GM12878 (cell line): ENCODE data around the gene MPPED1. TPM values are rescaled to one million over a fixed set of nuclear protein-coding genes. Genes with fewer than 3 reads are reported as not detected.

Source experiments
- ATAC-seq: fragments of 200-7000 bp; cut with Tn5 transposase; 3 replicates; pipeline ENCODE4 v1.9.1; 2020; ENCODE audit warnings: mild to moderate bottlenecking, moderate library complexity
- BruUV-seq: library from RNA; stranded (reverse); fragments of 400-500 nt; replicated peaks from 2 replicates; lab custom pipeline; 2021; lab: Mats Ljungman, UMichigan
- CTCF ChIA-PET: fragments of 300-600 bp; sonication (Branson Sonifier 250); formaldehyde crosslinking; extraction: SDS; loops from one replicate; lab custom pipeline; 2021; ENCODE audit warnings: inconsistent platforms; lab: Yijun Ruan, JAX
- POLR2A ChIA-PET: fragments of 350-600 bp; formaldehyde crosslinking; extraction: SDS; loops from one replicate; lab custom pipeline; 2021; ENCODE audit warnings: inconsistent platforms; lab: Charles Lee
- RAD21 ChIA-PET: fragments of 300-600 bp; sonication (Branson Sonifier 250); formaldehyde crosslinking; loops from one replicate; lab custom pipeline; 2023; ENCODE audit warnings: antibody characterized with exemption; ENCODE audit not compliant: unreplicated experiment; lab: Charles Lee
- SMC1A ChIA-PET: fragments of 300-600 bp; sonication (Branson Sonifier 250); formaldehyde crosslinking; loops from one replicate; lab custom pipeline; 2023; ENCODE audit not compliant: unreplicated experiment, uncharacterized antibody; lab: Charles Lee
- DNase-seq: peaks from one replicate; pipeline ENCODE4 v3.0.0-alpha.2; 2011; ENCODE audit warnings: low read depth, low spot score
- FAIRE-seq: peaks from 3 replicates; lab custom pipeline; 2011; peaks lifted over from hg19 to GRCh38; lab: Jason Lieb, UNC
- H2AFZ ChIP-seq: 2 replicates; pipeline ENCODE4 v1.6.0; 2011; ENCODE audit warnings: low read depth, low read length, control low read depth; ENCODE audit not compliant: control insufficient read depth
- H3K27ac ChIP-seq: 2 replicates; pipeline ENCODE4 v1.5.1; 2011; ENCODE audit warnings: control low read depth; ENCODE audit not compliant: control insufficient read depth, insufficient read depth
- H3K27me3 ChIP-seq, 2 experiments: replicated peaks in 1 of 2; 2 replicates each; pipeline versions ENCODE4 v1.6.0 to v1.6.1; 2011; ENCODE audit warnings: low read length in 1 of 2; ENCODE audit not compliant: control insufficient read depth in 2 of 2, insufficient read depth in 2 of 2
- H3K36me3 ChIP-seq, 2 experiments: 2 replicates each; pipeline ENCODE4 v1.5.1; 2011; ENCODE audit warnings: low read length in 1 of 2; ENCODE audit not compliant: control insufficient read depth in 2 of 2, insufficient read depth in 2 of 2
- H3K4me1 ChIP-seq: 2 replicates; pipeline ENCODE4 v1.6.1; 2011; ENCODE audit warnings: mild to moderate bottlenecking, low read length, moderate library complexity, mixed read lengths; ENCODE audit not compliant: control insufficient read depth, insufficient read depth
- H3K4me2 ChIP-seq: 2 replicates; pipeline ENCODE4 v1.6.0; 2011; ENCODE audit warnings: control low read depth; ENCODE audit not compliant: control insufficient read depth, insufficient read depth
- H3K4me3 ChIP-seq: fragments of 200-600 bp; sonication (generic); 2 replicates; pipeline ENCODE4 v1.5.1; 2016
- H3K79me2 ChIP-seq: 2 replicates; pipeline ENCODE4 v1.6.0; 2011; ENCODE audit warnings: low read length; ENCODE audit not compliant: control insufficient read depth, insufficient read depth
- H3K9ac ChIP-seq: 2 replicates; pipeline ENCODE4 v1.8.0; 2011; ENCODE audit warnings: low read length, control low read depth, mixed read lengths; ENCODE audit not compliant: control insufficient read depth, insufficient read depth
- H3K9me3 ChIP-seq: replicated peaks from 3 replicates; pipeline ENCODE4 v1.5.1; 2011; ENCODE audit warnings: mild to moderate bottlenecking, low read length; ENCODE audit not compliant: control insufficient read depth, insufficient read depth
- H4K20me1 ChIP-seq: 2 replicates; pipeline ENCODE4 v1.6.0; 2011; ENCODE audit not compliant: control insufficient read depth, insufficient read depth
- CBX5 ChIP-seq: sonication (generic); IDR thresholded peaks from 2 replicates; pipeline ENCODE4 v1.6.1; 2016; ENCODE audit warnings: low read depth, moderate library complexity, mild to moderate bottlenecking, inconsistent platforms
- EED ChIP-seq: sonication (generic); IDR thresholded peaks from 2 replicates; pipeline ENCODE4 v1.6.1; 2016; ENCODE audit warnings: antibody characterized with exemption, low read depth
- HCFC1 ChIP-seq: fragments of 150-350 bp; IDR thresholded peaks from 2 replicates; pipeline ENCODE4 v1.6.1; 2014; ENCODE audit warnings: low read length
- JUNB ChIP-seq: IDR thresholded peaks from 2 replicates; pipeline ENCODE4 v1.6.1; 2016; ENCODE audit warnings: antibody characterized with exemption, mild to moderate bottlenecking
- MEF2A ChIP-seq: IDR thresholded peaks from 2 replicates; pipeline ENCODE4 v1.6.1; 2011; ENCODE audit warnings: low read depth, mild to moderate bottlenecking, low read length, moderate library complexity; ENCODE audit not compliant: insufficient read depth
- NBN ChIP-seq: fragments of 450-650 bp; IDR thresholded peaks from 2 replicates; pipeline ENCODE4 v1.6.1; 2016
- PKNOX1 ChIP-seq: fragments of 450-650 bp; IDR thresholded peaks from 2 replicates; pipeline ENCODE4 v1.6.1; 2016; ENCODE audit warnings: mild to moderate bottlenecking
- SRF ChIP-seq, 2 experiments: IDR thresholded peaks; 2 replicates each; pipeline ENCODE4 v1.6.1; 2011; ENCODE audit warnings: low read depth in 2 of 2, low read length in 2 of 2, mild to moderate bottlenecking in 1 of 2, moderate library complexity in 1 of 2
- TBL1XR1 ChIP-seq: IDR thresholded peaks from 2 replicates; pipeline ENCODE4 v1.6.1; 2012; ENCODE audit warnings: low read depth, low read length, improper control_type of control experiment
- TCF12 ChIP-seq: IDR thresholded peaks from 2 replicates; pipeline ENCODE4 v1.6.1; 2011; ENCODE audit warnings: low read depth, mild to moderate bottlenecking, low read length
- TCF7 ChIP-seq: IDR thresholded peaks from 2 replicates; pipeline ENCODE4 v1.6.1; 2014; ENCODE audit warnings: antibody characterized with exemption, borderline replicate concordance
- USF1 ChIP-seq: IDR thresholded peaks from 2 replicates; pipeline ENCODE4 v1.6.1; 2011; ENCODE audit warnings: borderline replicate concordance, low read depth, mild to moderate bottlenecking, moderate library complexity, mixed read lengths, low read length; ENCODE audit not compliant: insufficient read depth; ENCODE audit errors: extremely low read length
- ZNF274 ChIP-seq: IDR thresholded peaks from one replicate; pipeline ENCODE4 v1.8.0; 2011; ENCODE audit not compliant: insufficient read length, insufficient read depth
- ZSCAN29 ChIP-seq: fragments of 450-650 bp; IDR thresholded peaks from 2 replicates; pipeline ENCODE4 v1.6.1; 2017; ENCODE audit warnings: mild to moderate bottlenecking, moderate library complexity
- ZZZ3 ChIP-seq: IDR thresholded peaks from 2 replicates; pipeline ENCODE4 v1.6.1; 2011; ENCODE audit warnings: low read depth; ENCODE audit not compliant: control insufficient read depth, insufficient read length
- WGBS: methylation state at CpG from one replicate; pipeline ENCODE4 v1.1.6; 2016; ENCODE audit warnings: low lambda C conversion rate; ENCODE audit not compliant: insufficient replicate concordance, insufficient coverage; ENCODE audit errors: missing lambda C conversion rate; 5-methylcytosine and 5-hydroxymethylcytosine counted together
- in situ Hi-C: fragments of 300-500 bp; cut with MboI; formaldehyde crosslinking; loops from 9 replicates; pipeline ENCODE4 v1.14.3; 2018; ENCODE audit warnings: mixed read lengths
- intact Hi-C: fragments of 100-400 bp; cut with micrococcal nuclease; formaldehyde crosslinking; loops from one replicate; pipeline ENCODE4 v1.14.2; 2022; ENCODE audit not compliant: unreplicated experiment
- polyA plus RNA-seq, 11 experiments: library from polyadenylated mRNA; depleted of rRNA in 4 of 11; unstranded in 6 of 11; stranded (reverse) in 5 of 11; fragments of >200 nt; fragmentation: Nextera tagmentation in 4 of 11; fragmentation: Illumina TruSeq in 1 of 11; extraction: Ambion mirVana in 4 of 11; extraction: Trizol in 1 of 11; gene quantifications; 1 replicate in 1 of 11; 2 replicates in 10 of 11; pipeline versions ENCODE4 v1.2.1 to v1.2.3, GENCODE V29; 2011 to 2016; ENCODE audit warnings: inconsistent platforms in 2 of 11, missing spikeins in 2 of 11, low read depth in 1 of 11
- total RNA-seq, 4 experiments: library from RNA; depleted of rRNA in 3 of 4; stranded (reverse); fragments of >200 nt in 3 of 4; fragmentation: Illumina TruSeq in 1 of 4; extraction: Trizol in 1 of 4; gene quantifications; 2 replicates each; pipeline versions ENCODE4 v1.2.1 to v1.2.3, GENCODE V29; 2013 to 2021

The MPPED1 gene
- total and polyA plus RNA-seq, 10 of the 15 experiments (the other 5 are each of a cell fraction or from before 2014, with no cell fraction given), result 0.11 TPM; not detected in 9

- BruUV-seq, result no TSS peak
- Histone ChIP-seq H3K36me3 (no peaks in the 10 kb centered on the region), H2AFZ (no peak overlapping the region), H3K4me3 (no peak overlapping the region), H3K79me2 (no peaks in the 10 kb centered on the region), H3K27ac (no peak overlapping the region), H3K4me2 (no peak overlapping the region), H3K27me3 (no peaks in the 10 kb centered on the region; a peak in 2 of 4 replicates), H3K9me3 (no peaks in the 10 kb centered on the region), H3K4me1 (no peaks in the 10 kb centered on the region), H4K20me1 (no peaks in the 10 kb centered on the region), H3K9ac (no peak overlapping the region)
- ChIA-PET SMC1A (no interaction called here), RAD21 (no interaction called here), CTCF (no interaction called here), POLR2A (no interaction called here)
- no peak for ATAC-seq
- WGBS, result 17% methylated on average over 10 of the region's 14 CpGs
- no peak for FAIRE-seq
- in situ Hi-C loops (no loop called here), intact Hi-C loops (no loop called here)
- no peak for DNase-seq
- TF ChIP-seq TBL1XR1, result no peak
- no peak for TF ChIP-seq NBN
- no peak for TF ChIP-seq HCFC1
- no peak for TF ChIP-seq MEF2A
- TF ChIP-seq TCF12, result no peak
- no peak for TF ChIP-seq ZSCAN29
- TF ChIP-seq SRF (IDR thresholded peaks at IDR 0.05; ENCODE audit: low read depth in 2 of 2, low read length in 2 of 2), result no peak
- TF ChIP-seq PKNOX1, result no peak
- TF ChIP-seq EED, result no peak
- no peak for TF ChIP-seq USF1
- no peak for TF ChIP-seq ZNF274
- no peak for TF ChIP-seq ZZZ3
- no peak for TF ChIP-seq CBX5
- TF ChIP-seq TCF7, result no peak
- no peak for TF ChIP-seq JUNB
Measured at GRCh38 chr22:43400449-43400848, 11.4 kb upstream of the MPPED1 start.
